Ovary (tissue), 9 donors: ENCODE measurements around the gene MYL10. TPM values are rescaled to one million over a fixed set of nuclear protein-coding genes. Genes with fewer than 3 reads are reported as not detected.
"Not testable (repeated sequence)": the region's sequence is repeated elsewhere in the genome, so short reads cannot be mapped to it uniquely, and the experiment has no call there.

Experiments used
- DNase-seq, 5 donors: peaks; one replicate each; pipeline ENCODE4 v3.0.0-alpha.2; 2019 to 2020
- H3K27ac ChIP-seq, 2 donors: fragments of 200-600 bp; one replicate each; pipeline versions ENCODE4 v1.5.1 to v1.8.0; 2019 to 2022
- H3K27me3 ChIP-seq: fragments of 200-600 bp; one replicate; pipeline ENCODE4 v1.8.0; 2022
- H3K36me3 ChIP-seq: fragments of 200-600 bp; sonication (generic); one replicate; pipeline ENCODE4 v1.5.1; 2019
- H3K4me1 ChIP-seq: one replicate; pipeline ENCODE4 v1.8.1; 2013; ENCODE audit warnings: mild to moderate bottlenecking, moderate library complexity; ENCODE audit not compliant: insufficient read depth
- H3K4me3 ChIP-seq: fragments of 200-600 bp; sonication (generic); one replicate; pipeline ENCODE4 v1.5.1; 2017
- H3K9me3 ChIP-seq, 2 donors: fragments of 200-600 bp in 1 of 2; sonication (generic) in 1 of 2; one replicate each; pipeline versions ENCODE4 v1.5.1 to v1.8.1; 2013 to 2019; ENCODE audit warnings: mild to moderate bottlenecking in 1 of 2, moderate library complexity in 1 of 2
- EP300 ChIP-seq: sonication (generic); formaldehyde crosslinking; IDR thresholded peaks from one replicate; pipeline ENCODE4 v1.6.1; 2017; ENCODE audit warnings: antibody characterized with exemption
- POLR2A ChIP-seq: fragments of 450-650 bp; IDR thresholded peaks from one replicate; pipeline ENCODE4 v1.6.1; 2017; ENCODE audit warnings: antibody characterized with exemption, mild to moderate bottlenecking, moderate library complexity
- WGBS, 3 donors: extraction: QIAGEN DNeasy Blood & Tissue Kit in 1 of 3; methylation state at CpG; one replicate each; pipeline versions ENCODE4 v1.1.5 to v1.1.7; 2013 to 2017; 5-methylcytosine and 5-hydroxymethylcytosine counted together
- intact Hi-C, 4 donors: fragments of 100-400 bp; cut with DNase I; formaldehyde crosslinking; loops; one replicate each; pipeline versions ENCODE4 v1.11.0 to v1.15.1; 2022 to 2023
- polyA plus RNA-seq, 2 donors: library from polyadenylated mRNA; stranded (reverse); fragments of 200-250 nt in 1 of 2; fragments of 350-450 nt in 1 of 2; fragmentation: Illumina TruSeq in 1 of 2; extraction: RNeasy Lipid Tissue Mini Kit (QIAGEN cat#74804) in 1 of 2; gene quantifications; one replicate each; pipeline ENCODE4 v1.2.3, GENCODE V29; 2013 to 2014
- total RNA-seq, 7 donors: library from RNA; depleted of rRNA in 2 of 7; stranded (reverse); fragments of >200 nt in 2 of 7; fragmentation: NEBNext Ultra II Directional in 3 of 7; extraction: Animal tissue kit (Norgen Biotek cat#: 25700) in 3 of 7; gene quantifications; one replicate each; pipeline versions ENCODE4 v1.1.0 to v1.2.4, GENCODE V29; 2016 to 2023
- TF ChIP-seq, protein P1 (sequence below), 3 donors: fragments of 450-650 bp in 2 of 3; fragments of 200-600 bp in 1 of 3; IDR thresholded peaks; one replicate each; pipeline versions ENCODE4 v1.5.1 to v1.8.0; 2016 to 2022; ENCODE audit warnings: antibody characterized with exemption in 3 of 3, mild to moderate bottlenecking in 1 of 3
- donor health status: DM: no; HTN: no; CAD: no; lungs with moderate emphysema.
- donor health status: DM: no; HTN: no; CAD: no.
- donor health status: Bipolar disorder and iron deficiency.
- donor health status: DM: yes; HTN: yes; CAD: no.
- donor health status: DM: no; HTN: no; CAD: no.
- donor health status: DM: yes; HTN: yes; CAD: no.

The MYL10 gene
- total and polyA plus RNA-seq, 9 donors = not detected

- Histone ChIP-seq H3K27me3 (no peaks in the 10 kb centered on the region), H3K4me1 (no peaks in the 10 kb centered on the region), H3K27ac (no peak overlapping the region), H3K9me3 (no peaks in the 10 kb centered on the region), H3K36me3 (no peaks in the 10 kb centered on the region), H3K4me3 (no peak overlapping the region)
- no peak for TF ChIP-seq POLR2A
- no peak for TF ChIP-seq EP300
- TF ChIP-seq, protein P1, sequence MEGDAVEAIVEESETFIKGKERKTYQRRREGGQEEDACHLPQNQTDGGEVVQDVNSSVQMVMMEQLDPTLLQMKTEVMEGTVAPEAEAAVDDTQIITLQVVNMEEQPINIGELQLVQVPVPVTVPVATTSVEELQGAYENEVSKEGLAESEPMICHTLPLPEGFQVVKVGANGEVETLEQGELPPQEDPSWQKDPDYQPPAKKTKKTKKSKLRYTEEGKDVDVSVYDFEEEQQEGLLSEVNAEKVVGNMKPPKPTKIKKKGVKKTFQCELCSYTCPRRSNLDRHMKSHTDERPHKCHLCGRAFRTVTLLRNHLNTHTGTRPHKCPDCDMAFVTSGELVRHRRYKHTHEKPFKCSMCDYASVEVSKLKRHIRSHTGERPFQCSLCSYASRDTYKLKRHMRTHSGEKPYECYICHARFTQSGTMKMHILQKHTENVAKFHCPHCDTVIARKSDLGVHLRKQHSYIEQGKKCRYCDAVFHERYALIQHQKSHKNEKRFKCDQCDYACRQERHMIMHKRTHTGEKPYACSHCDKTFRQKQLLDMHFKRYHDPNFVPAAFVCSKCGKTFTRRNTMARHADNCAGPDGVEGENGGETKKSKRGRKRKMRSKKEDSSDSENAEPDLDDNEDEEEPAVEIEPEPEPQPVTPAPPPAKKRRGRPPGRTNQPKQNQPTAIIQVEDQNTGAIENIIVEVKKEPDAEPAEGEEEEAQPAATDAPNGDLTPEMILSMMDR (IDR thresholded peaks at IDR 0.05) = no peak
- 8 to 23% (median 22%) methylated on average over 18 of the region's 18 CpGs for WGBS, 3 donors
- DNase-seq = no peak
- intact Hi-C loops = no loop called here
Measured at GRCh38 chr7:101644879-101645278, 15.8 kb upstream of the MYL10 start.

DNA sequence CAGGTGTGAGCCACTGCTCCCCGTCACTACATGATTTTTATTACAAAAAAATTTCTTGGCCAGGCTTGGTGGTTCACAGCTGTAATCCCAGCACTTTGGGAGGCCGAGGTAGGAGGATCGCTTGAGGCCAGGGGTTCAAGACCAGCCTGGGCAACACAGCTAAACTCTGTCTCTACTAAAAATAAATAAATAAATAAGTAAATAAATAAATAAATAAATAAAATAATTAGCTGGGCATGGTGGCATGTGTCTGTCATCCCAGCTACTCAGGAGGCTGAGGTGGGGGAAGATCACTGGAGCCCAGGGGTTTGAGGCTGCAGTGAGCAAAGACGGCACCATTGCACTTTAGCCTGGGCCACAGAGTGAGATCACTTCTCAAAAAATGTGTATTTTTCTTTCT, 10.0 kb upstream of the MYL10 start:
- WGBS, 3 donors = 73 to 79% (median 76%) methylated on average over 4 of the region's 4 CpGs
- H3K27me3 ChIP-seq, DNase-seq, H3K27ac ChIP-seq, H3K4me1 ChIP-seq, H3K9me3 ChIP-seq, intact Hi-C loops, H3K36me3 ChIP-seq, H3K4me3 ChIP-seq: not testable (repeated sequence)

GRCh38 chr7:101636822-101637623, 7.9 kb upstream of the MYL10 start:
- Histone ChIP-seq H3K4me3 (no peak overlapping the region), H3K36me3 (no peaks in the 10 kb centered on the region), H3K27ac (no peak overlapping the region), H3K27me3 (no peaks in the 10 kb centered on the region), H3K9me3 (no peaks in the 10 kb centered on the region), H3K4me1 (no peaks in the 10 kb centered on the region)
- DNase-seq = no peak
- no peak for TF ChIP-seq POLR2A
- intact Hi-C loops = no loop called here
- WGBS, 3 donors = 55 to 64% (median 61%) methylated on average over 9 of the region's 9 CpGs

DNA sequence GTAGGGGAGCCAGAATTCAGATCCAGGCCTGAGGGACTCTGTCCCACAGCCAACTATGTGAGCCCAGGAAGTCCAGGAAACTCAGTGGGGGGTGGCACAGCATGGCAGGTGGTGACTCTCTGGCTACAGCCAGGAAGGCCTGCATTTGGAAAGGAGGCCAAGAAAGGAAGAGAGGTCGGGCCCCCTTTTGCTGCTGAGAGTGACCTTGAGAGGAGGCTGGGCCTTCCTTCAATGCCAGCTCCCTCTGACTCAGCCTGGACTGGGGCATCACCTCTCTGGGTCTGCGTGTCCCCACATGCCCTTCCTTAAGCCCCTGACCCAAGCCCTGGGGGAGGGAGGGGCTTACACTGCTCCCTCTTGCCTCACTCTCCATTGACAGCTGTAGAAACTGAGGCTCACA, 6.4 kb upstream of the MYL10 start:
- Histone ChIP-seq H3K4me3 (no peak overlapping the region), H3K27ac (no peak overlapping the region), H3K36me3 (no peaks in the 10 kb centered on the region), H3K4me1 (no peaks in the 10 kb centered on the region), H3K9me3 (no peaks in the 10 kb centered on the region), H3K27me3 (no peaks in the 10 kb centered on the region)
- WGBS, 3 donors = 36 to 69% (median 62%) methylated on average over 2 of the region's 2 CpGs
- intact Hi-C loops = no loop called here
- DNase-seq = no peak
- TF ChIP-seq EP300 (no peak), POLR2A (no peak)
- TF ChIP-seq, protein P1 (IDR thresholded peaks at IDR 0.05) = no peak

- intact Hi-C loops = no loop called here
- WGBS, 3 donors = 78 to 92% (median 89%) methylated on average over 11 of the region's 11 CpGs
- no peak for DNase-seq
- H3K9me3 ChIP-seq = no peaks in the 10 kb centered on the region
- H3K4me3 ChIP-seq = no peak overlapping the region
- TF ChIP-seq EP300 = no peak
- TF ChIP-seq POLR2A = no peak
- TF ChIP-seq, protein P1 (IDR thresholded peaks at IDR 0.05) = no peak
- H3K27me3 ChIP-seq = no peaks in the 10 kb centered on the region
- no peaks in the 10 kb centered on the region for H3K4me1 ChIP-seq
- no peaks in the 10 kb centered on the region for H3K36me3 ChIP-seq
- no peak overlapping the region for H3K27ac ChIP-seq
Measured at GRCh38 chr7:101634196-101634717, 5.2 kb upstream of the MYL10 start.
